GM10266 (cell line): ENCODE measurements around the gene TRAPPC2.
A peak's percentile ranks its signal among the peaks of the same experiment; 100 is the strongest.

ENCODE experiments used
- DNase-seq: peaks from one replicate; pipeline ENCODE4 v3.0.0; 2012; ENCODE audit errors: extremely low spot score
- CTCF ChIP-seq: IDR thresholded peaks from 2 replicates; pipeline ENCODE4 v1.5.1; 2012; ENCODE audit warnings: mild to moderate bottlenecking, low read depth; ENCODE audit not compliant: control insufficient read depth, insufficient read depth; ENCODE audit errors: missing control alignments

TRAPPC2 gene

DNA sequence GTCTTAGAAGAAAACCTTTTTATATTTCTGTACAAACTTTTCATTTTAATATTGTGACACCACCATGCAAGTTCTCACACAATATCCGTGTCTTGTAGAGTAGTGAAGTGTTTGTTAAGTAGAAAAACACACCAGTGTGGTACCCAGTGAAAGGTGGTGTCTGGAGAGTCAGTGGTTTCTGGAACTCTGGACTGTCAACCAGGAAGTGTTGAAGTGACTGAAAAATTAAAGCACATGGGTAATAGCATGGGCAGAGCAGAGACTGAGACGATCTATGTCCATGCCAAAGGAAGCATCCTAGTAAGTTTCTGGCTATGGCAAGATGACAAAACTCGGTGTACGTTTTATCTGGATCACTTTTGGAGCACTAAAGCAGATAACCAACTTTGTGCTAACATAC is 23.3 kb downstream of the TRAPPC2 start:
- no peak for TF ChIP-seq CTCF
- DNase-seq, result no peak

GRCh38 chrX:13703589-13703988 is 30.8 kb downstream of the TRAPPC2 start:
- TF ChIP-seq CTCF, result no peak
- DNase-seq, result no peak

DNA sequence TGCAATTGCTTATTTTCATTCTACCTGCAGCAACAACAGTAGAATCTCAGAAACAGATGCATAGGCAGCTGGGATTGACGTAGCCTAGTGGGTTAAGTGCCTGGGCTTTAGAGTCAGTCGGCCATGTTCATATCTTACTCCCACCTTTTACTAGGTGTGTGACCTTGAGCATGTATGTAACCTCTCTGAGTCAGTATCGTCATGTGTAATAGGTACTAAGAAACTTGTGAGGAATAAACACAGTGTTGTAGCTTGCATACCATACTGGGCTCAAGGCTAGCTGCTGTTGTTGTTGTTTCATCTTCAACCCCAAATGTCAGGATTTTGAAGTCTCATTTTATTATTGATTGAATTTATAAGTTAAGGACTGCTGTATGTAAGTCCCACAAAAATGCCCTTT is 31.3 kb downstream of the TRAPPC2 start:
- no peak for DNase-seq
- TF ChIP-seq CTCF, result no peak

DNA sequence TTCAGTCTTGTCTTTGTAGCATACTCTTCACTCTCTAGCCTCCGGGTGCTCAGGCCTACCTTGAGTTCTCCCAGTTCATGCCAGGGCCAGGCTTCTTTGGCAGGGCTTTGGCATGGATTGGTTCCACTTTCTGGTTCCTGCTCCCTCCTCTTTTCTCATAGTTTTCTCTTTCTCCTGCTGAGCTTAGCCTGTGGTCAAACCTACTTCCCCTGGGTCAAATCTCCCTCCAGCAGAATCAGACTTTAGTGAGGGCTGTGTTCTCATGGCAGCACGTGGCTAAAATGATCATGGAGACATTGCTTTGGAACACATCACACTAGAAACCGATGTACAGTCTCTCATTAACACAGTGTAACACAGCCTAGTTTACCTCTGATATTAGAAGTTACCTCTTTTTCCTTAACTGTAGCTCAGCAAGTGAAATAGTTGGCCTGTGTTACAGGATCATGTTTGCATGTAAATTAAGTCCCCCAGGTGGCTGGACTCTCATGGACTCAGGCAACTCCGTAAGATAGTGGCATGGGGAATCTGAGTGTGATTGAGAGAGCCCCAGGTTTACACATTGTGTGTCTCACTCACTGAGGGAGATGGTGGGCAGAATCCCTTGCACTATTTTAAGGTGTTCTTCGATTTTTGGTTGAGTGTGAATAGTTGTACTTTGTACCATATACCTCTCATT is 32.2 kb downstream of the TRAPPC2 start:
- TF ChIP-seq CTCF, result no peak
- no peak for DNase-seq

- DNase-seq, result no peak
- no peak for TF ChIP-seq CTCF
These were observed 34.0 kb downstream of the TRAPPC2 start for GRCh38 chrX:13700380-13700779.

DNA sequence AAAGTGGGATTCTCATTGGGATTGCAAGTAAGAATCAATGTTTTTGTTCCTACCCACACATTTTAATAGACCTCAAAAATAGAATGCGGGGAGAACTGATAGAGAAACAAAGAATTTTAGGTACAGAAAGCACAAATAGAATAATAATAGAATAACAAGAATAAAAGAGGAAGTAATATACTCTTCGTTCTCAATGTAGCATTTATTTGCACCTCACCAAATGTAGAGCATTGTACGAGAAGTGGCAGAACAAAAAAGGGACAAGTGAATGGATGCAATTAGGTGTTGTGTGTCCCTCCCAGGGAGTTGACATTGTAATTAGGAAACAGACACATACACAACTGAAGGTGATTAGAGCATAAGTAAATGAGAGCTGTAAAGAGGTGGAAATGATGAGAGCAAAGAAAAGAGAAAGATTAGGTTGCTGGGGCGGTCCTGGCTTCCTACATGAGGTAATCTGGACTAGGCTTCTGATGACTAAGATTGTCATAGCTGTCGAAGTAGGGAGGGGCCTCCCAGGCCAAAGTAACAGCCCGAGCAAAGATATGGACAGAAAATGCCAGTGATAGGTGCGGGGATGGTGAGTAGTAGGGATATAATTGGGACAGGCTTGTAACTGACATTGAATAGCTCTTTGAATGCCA is 35.1 kb downstream of the TRAPPC2 start:
- TF ChIP-seq CTCF, result no peak
- DNase-seq, result peak; percentile 48

- no peak for DNase-seq
These were observed 36.0 kb downstream of the TRAPPC2 start for GRCh38 chrX:13698432-13698831.

More at GRCh38 chrX:13698432-13698831, 36.0 kb downstream of the TRAPPC2 start:
- TF ChIP-seq CTCF, result no peak
